Sigmoid colon (tissue), 7 donors: ENCODE measurements around the gene PCSK7. TPM values are rescaled to one million over a fixed set of nuclear protein-coding genes. Genes with fewer than 3 reads are reported as not detected.

ENCODE experiments used
- DNase-seq: peaks from one replicate; pipeline ENCODE4 v3.0.0-alpha.2; 2019
- H3K27ac ChIP-seq, 4 donors: fragments of 200-600 bp; sonication (generic); one replicate each; pipeline ENCODE4 v1.5.1; 2016 to 2019; ENCODE audit warnings: mild to moderate bottlenecking in 1 of 4
- H3K27me3 ChIP-seq, 3 donors: fragments of 200-600 bp; sonication (generic); one replicate each; pipeline ENCODE4 v1.5.1; 2019; ENCODE audit warnings: mild to moderate bottlenecking in 1 of 3
- H3K36me3 ChIP-seq, 4 donors: fragments of 200-600 bp; sonication (generic); one replicate each; pipeline ENCODE4 v1.5.1; 2016 to 2019
- H3K4me1 ChIP-seq, 4 donors: fragments of 200-600 bp; sonication (generic); one replicate each; pipeline ENCODE4 v1.5.1; 2017 to 2019
- H3K4me3 ChIP-seq, 4 donors: fragments of 200-600 bp; sonication (generic); one replicate each; pipeline ENCODE4 v1.5.1; 2017 to 2019; ENCODE audit warnings: mild to moderate bottlenecking in 2 of 4, moderate library complexity in 1 of 4
- H3K9me3 ChIP-seq, 4 donors: fragments of 200-600 bp in 3 of 4; sonication (generic) in 3 of 4; one replicate each; pipeline versions ENCODE4 v1.5.1 to v1.6.1; 2013 to 2019
- EP300 ChIP-seq, 4 donors: sonication (generic); formaldehyde crosslinking; IDR thresholded peaks; one replicate each; pipeline ENCODE4 v1.6.1; 2017; ENCODE audit warnings: antibody characterized with exemption in 4 of 4
- POLR2A ChIP-seq, 2 donors: fragments of 450-650 bp; IDR thresholded peaks; one replicate each; pipeline ENCODE4 v1.6.1; 2016; ENCODE audit warnings: antibody characterized with exemption in 2 of 2, mild to moderate bottlenecking in 2 of 2, moderate library complexity in 2 of 2
- POLR2AphosphoS5 ChIP-seq, 4 donors: sonication (generic); formaldehyde crosslinking; IDR thresholded peaks; one replicate each; pipeline ENCODE4 v1.6.1; 2017; ENCODE audit warnings: antibody characterized with exemption in 4 of 4
- WGBS, 2 donors: extraction: QIAGEN DNeasy Blood & Tissue Kit; methylation state at CpG; one replicate each; pipeline ENCODE4 v1.1.7; 2013; 5-methylcytosine and 5-hydroxymethylcytosine counted together
- intact Hi-C: fragments of 100-400 bp; cut with DNase I; formaldehyde crosslinking; loops from one replicate; pipeline ENCODE4 v1.15.1; 2023
- polyA plus RNA-seq, 3 donors: library from polyadenylated mRNA; stranded (reverse); fragments of 200-250 nt; gene quantifications; one replicate each; pipeline ENCODE4 v1.2.3, GENCODE V29; 2013
- total RNA-seq, 4 donors: library from RNA; depleted of rRNA; stranded (reverse); fragments of >200 nt; gene quantifications; one replicate each; pipeline ENCODE4 v1.1.0, GENCODE V29; 2016
- TF ChIP-seq, protein P1 (sequence below), 4 experiments: fragments of 450-650 bp in 3 of 4; fragments of 200-600 bp in 1 of 4; IDR thresholded peaks; one replicate each; pipeline ENCODE4 v1.5.1; 2016 to 2019; ENCODE audit warnings: antibody characterized with exemption in 4 of 4, mild to moderate bottlenecking in 3 of 4, moderate library complexity in 2 of 4
- donor health status: healthy with polysubstance abuse.
- donor health status: Bipolar disorder and iron deficiency.
- donor health status: healthy.

The PCSK7 gene
- total and polyA plus RNA-seq, 7 donors, result 18.0 to 116 (median 29.8) TPM

DNA sequence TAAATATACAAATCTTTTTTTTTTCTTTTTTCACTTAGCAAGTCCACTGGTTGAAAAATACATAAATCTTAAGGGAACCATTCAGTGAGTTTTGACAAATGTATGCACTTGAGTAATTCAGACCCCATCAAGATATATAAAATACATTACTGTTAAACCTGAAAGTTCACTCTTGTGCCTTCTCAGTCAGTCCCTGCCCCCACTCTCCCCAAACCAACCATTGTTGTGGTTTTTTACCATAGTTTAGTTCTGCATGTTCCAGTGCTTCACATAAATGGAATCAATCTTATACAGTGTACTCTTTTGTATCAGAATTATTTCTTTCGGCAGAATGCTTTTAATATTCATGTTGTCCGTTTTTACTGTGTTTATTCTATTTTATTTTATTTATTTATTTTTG lies 26.7 kb upstream of the PCSK7 start:
- TF ChIP-seq POLR2AphosphoS5 (IDR thresholded peaks at IDR 0.05), result no peak
- no peak for TF ChIP-seq EP300 (IDR thresholded peaks at IDR 0.05)
- no peak for TF ChIP-seq POLR2A (IDR thresholded peaks at IDR 0.05)
- TF ChIP-seq, protein P1, sequence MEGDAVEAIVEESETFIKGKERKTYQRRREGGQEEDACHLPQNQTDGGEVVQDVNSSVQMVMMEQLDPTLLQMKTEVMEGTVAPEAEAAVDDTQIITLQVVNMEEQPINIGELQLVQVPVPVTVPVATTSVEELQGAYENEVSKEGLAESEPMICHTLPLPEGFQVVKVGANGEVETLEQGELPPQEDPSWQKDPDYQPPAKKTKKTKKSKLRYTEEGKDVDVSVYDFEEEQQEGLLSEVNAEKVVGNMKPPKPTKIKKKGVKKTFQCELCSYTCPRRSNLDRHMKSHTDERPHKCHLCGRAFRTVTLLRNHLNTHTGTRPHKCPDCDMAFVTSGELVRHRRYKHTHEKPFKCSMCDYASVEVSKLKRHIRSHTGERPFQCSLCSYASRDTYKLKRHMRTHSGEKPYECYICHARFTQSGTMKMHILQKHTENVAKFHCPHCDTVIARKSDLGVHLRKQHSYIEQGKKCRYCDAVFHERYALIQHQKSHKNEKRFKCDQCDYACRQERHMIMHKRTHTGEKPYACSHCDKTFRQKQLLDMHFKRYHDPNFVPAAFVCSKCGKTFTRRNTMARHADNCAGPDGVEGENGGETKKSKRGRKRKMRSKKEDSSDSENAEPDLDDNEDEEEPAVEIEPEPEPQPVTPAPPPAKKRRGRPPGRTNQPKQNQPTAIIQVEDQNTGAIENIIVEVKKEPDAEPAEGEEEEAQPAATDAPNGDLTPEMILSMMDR (IDR thresholded peaks at IDR 0.05), result no peak
- Histone ChIP-seq H3K36me3 (peaks cover 0 to 55% (median 11%) of the 10 kb centered on the region in 4 donors), H3K27me3 (no peaks in the 10 kb centered on the region), H3K4me1 (no peaks in the 10 kb centered on the region), H3K27ac (no peak overlapping the region), H3K9me3 (no peaks in the 10 kb centered on the region), H3K4me3 (no peak overlapping the region)
- intact Hi-C loops, result no loop called here
- no peak for DNase-seq
- WGBS, 2 donors, result 85 to 88% methylated on average over 2 of the region's 2 CpGs

DNA sequence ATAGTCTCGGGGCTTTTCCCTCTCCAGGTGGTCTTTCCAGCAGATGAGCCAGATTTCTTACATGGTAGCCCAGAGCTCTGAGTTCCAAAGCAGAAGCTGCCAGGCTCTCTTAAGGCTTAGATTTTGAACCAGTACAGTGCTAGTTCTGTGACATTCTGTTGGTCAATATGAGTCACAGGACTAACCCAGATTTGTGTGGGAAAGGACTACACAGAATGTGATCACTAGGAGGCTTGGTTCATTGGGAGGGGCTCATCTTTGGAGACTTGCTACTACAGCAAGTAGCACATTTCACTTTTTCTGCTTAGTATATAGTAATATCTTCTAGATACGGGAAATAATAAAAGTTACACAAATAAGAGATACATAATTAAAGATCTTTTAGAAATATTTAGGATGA lies 24.7 kb upstream of the PCSK7 start:
- WGBS, 2 donors, result 46 to 76% methylated on average over 2 of the region's 2 CpGs
- no peak overlapping the region for H3K4me3 ChIP-seq
- TF ChIP-seq POLR2A (IDR thresholded peaks at IDR 0.05) (no peak), EP300 (IDR thresholded peaks at IDR 0.05) (no peak), POLR2AphosphoS5 (IDR thresholded peaks at IDR 0.05) (no peak)
- TF ChIP-seq, protein P1 (IDR thresholded peaks at IDR 0.05), result no peak
- intact Hi-C loops, result no loop called here
- DNase-seq, result no peak
- no peaks in the 10 kb centered on the region for H3K4me1 ChIP-seq
- H3K27me3 ChIP-seq, result no peaks in the 10 kb centered on the region
- peaks cover 0 to 52% (median 11%) of the 10 kb centered on the region in 4 donors for H3K36me3 ChIP-seq
- H3K9me3 ChIP-seq, result no peaks in the 10 kb centered on the region
- H3K27ac ChIP-seq, result no peak overlapping the region

DNA sequence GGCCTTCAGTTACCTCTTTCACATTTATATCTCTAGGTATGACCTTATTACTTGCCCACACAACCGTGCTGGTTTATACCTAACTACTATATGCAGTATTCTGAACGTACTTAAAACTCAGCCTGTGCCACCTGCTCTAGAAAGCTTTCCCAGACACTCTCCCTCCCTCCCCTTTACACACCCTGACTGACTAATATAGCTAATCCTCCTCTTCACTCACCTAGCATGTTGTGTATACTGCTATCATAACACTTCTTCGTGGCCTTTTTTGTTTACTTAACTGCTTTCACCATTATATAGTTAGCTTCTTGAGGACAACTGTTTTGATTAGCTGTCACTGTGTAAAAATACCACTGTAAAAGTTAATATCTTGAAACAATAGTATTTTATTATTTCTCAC lies 24.1 kb upstream of the PCSK7 start:
- 43 to 71% methylated on average over 3 of the region's 3 CpGs for WGBS, 2 donors
- Histone ChIP-seq H3K27me3 (no peaks in the 10 kb centered on the region), H3K4me3 (no peak overlapping the region), H3K27ac (no peak overlapping the region), H3K36me3 (peaks cover 0 to 46% (median 8%) of the 10 kb centered on the region in 4 donors), H3K4me1 (no peaks in the 10 kb centered on the region), H3K9me3 (no peaks in the 10 kb centered on the region)
- TF ChIP-seq EP300 (IDR thresholded peaks at IDR 0.05), result no peak
- no peak for TF ChIP-seq POLR2A (IDR thresholded peaks at IDR 0.05)
- no peak for TF ChIP-seq POLR2AphosphoS5 (IDR thresholded peaks at IDR 0.05)
- TF ChIP-seq, protein P1 (IDR thresholded peaks at IDR 0.05), result no peak
- DNase-seq, result no peak
- intact Hi-C loops, result no loop called here

DNA sequence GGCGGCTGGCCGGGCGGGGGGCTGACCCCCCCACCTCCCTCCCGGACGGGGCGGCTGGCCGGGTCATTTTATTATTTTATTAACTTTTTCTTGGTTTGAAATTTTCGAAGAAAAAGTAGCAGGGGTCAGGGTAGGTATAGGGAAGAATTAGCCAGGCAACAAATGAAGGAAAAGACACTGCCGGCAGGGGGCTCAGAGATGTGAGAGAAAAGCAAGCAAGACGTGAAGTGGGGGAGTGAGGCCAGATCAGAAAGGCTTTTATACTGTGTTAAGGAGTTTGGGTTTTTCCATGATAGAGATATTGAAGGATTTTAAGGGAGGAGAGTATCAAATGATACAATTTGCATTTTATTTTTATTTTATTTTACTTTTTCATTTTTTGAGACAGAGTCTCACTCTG lies 19.6 kb upstream of the PCSK7 start:
- Histone ChIP-seq H3K4me1 (no peaks in the 10 kb centered on the region), H3K27me3 (no peaks in the 10 kb centered on the region), H3K27ac (no peak overlapping the region), H3K36me3 (peaks cover 0 to 75% (median 25%) of the 10 kb centered on the region in 4 donors), H3K4me3 (no peak overlapping the region), H3K9me3 (no peaks in the 10 kb centered on the region)
- TF ChIP-seq POLR2AphosphoS5 (IDR thresholded peaks at IDR 0.05), result no peak
- TF ChIP-seq, protein P1 (IDR thresholded peaks at IDR 0.05), result no peak
- no peak for TF ChIP-seq POLR2A (IDR thresholded peaks at IDR 0.05)
- TF ChIP-seq EP300 (IDR thresholded peaks at IDR 0.05), result no peak
- 92 to 93% methylated on average over 10 of the region's 10 CpGs for WGBS, 2 donors
- DNase-seq, result no peak
- intact Hi-C loops, result no loop called here

DNA sequence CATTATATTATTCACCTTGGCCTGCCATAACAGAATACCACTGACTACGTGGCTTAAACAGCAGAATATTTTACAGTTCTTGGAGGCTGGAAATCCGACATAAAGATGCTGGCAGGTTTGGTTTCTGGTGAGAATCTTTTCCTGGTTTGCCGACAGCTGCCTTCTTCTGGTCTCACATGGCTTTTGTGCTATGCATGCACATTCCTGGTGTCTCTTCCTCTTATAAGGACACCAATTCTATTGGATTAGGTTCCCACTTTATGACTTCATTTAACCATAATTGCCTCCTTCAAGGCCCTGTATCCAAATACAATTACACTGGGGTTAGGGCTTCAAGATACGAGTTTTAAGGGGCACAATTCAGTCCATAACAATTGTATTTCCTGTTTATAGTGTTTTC lies 17.7 kb upstream of the PCSK7 start:
- intact Hi-C loops, result no loop called here
- no peak overlapping the region for H3K4me3 ChIP-seq
- H3K27me3 ChIP-seq, result no peaks in the 10 kb centered on the region
- H3K27ac ChIP-seq, result no peak overlapping the region
- 72 to 84% methylated on average over 4 of the region's 4 CpGs for WGBS, 2 donors
- TF ChIP-seq POLR2A (IDR thresholded peaks at IDR 0.05) (no peak), EP300 (IDR thresholded peaks at IDR 0.05) (no peak), POLR2AphosphoS5 (IDR thresholded peaks at IDR 0.05) (no peak)
- TF ChIP-seq, protein P1 (IDR thresholded peaks at IDR 0.05), result no peak
- no peaks in the 10 kb centered on the region for H3K4me1 ChIP-seq
- peaks cover 3 to 77% (median 34%) of the 10 kb centered on the region in 4 donors for H3K36me3 ChIP-seq
- DNase-seq, result no peak
- H3K9me3 ChIP-seq, result no peaks in the 10 kb centered on the region
